Adrenal gland (tissue), 12 donors: ENCODE measurements around the gene ENGASE. TPM values are rescaled to one million over a fixed set of nuclear protein-coding genes. Genes with fewer than 3 reads are reported as not detected.

ENCODE experiments used
- DNase-seq, 7 donors: peaks; one replicate each; pipeline ENCODE4 v3.0.0-alpha.2; 2019 to 2020
- H3K27ac ChIP-seq, 5 donors: fragments of 200-600 bp; sonication (generic) in 4 of 5; 1 replicate in 3 of 5; 2 replicates in 2 of 5; pipeline versions ENCODE4 v1.5.1 to v1.8.0; 2016 to 2020; ENCODE audit warnings: mild to moderate bottlenecking in 1 of 5
- H3K27me3 ChIP-seq: fragments of 200-600 bp; 2 replicates; pipeline ENCODE4 v1.8.0; 2021
- H3K36me3 ChIP-seq, 2 donors: fragments of 200-600 bp; replicated peaks in 1 of 2; 1 replicate in 1 of 2; 2 replicates in 1 of 2; pipeline versions ENCODE4 v1.5.1 to v1.8.0; 2018 to 2022
- H3K4me1 ChIP-seq, 2 donors: fragments of 200-600 bp; replicated peaks in 1 of 2; 1 replicate in 1 of 2; 2 replicates in 1 of 2; pipeline versions ENCODE4 v1.5.1 to v1.8.0; 2018 to 2021
- H3K4me3 ChIP-seq, 4 donors: fragments of 200-600 bp; sonication (generic) in 3 of 4; one replicate each; pipeline ENCODE4 v1.5.1; 2016 to 2018
- H3K9me3 ChIP-seq, 3 donors: fragments of 200-600 bp; sonication (generic) in 1 of 3; replicated peaks in 1 of 3; 1 replicate in 2 of 3; 2 replicates in 1 of 3; pipeline versions ENCODE4 v1.5.1 to v1.8.0; 2016 to 2021
- CTCF ChIP-seq, 6 experiments: fragments of 450-650 bp in 4 of 6; fragments of 200-600 bp in 2 of 6; sonication (generic) in 1 of 6; IDR thresholded peaks; 1 replicate in 5 of 6; 2 replicates in 1 of 6; pipeline versions ENCODE4 v1.5.1 to v1.8.0; 2016 to 2021; ENCODE audit warnings: antibody characterized with exemption in 6 of 6, mild to moderate bottlenecking in 2 of 6, moderate library complexity in 1 of 6
- POLR2A ChIP-seq, 2 donors: fragments of 450-650 bp; IDR thresholded peaks; one replicate each; pipeline ENCODE4 v1.6.1; 2017; ENCODE audit warnings: antibody characterized with exemption in 2 of 2, mild to moderate bottlenecking in 2 of 2, moderate library complexity in 1 of 2
- WGBS, 4 donors: extraction: QIAGEN DNeasy Blood & Tissue Kit in 2 of 4; methylation state at CpG; one replicate each; pipeline versions ENCODE4 v1.1.5 to v1.1.7; 2013 to 2017; 5-methylcytosine and 5-hydroxymethylcytosine counted together
- intact Hi-C, 2 donors: fragments of 100-400 bp; cut with DNase I; formaldehyde crosslinking; loops; one replicate each; pipeline versions ENCODE4 v1.14.1 to v1.15.0; 2022 to 2023
- polyA plus RNA-seq, 3 donors: library from polyadenylated mRNA; stranded (reverse); fragments of 200-250 nt in 2 of 3; fragments of 350-450 nt in 1 of 3; fragmentation: Illumina TruSeq in 1 of 3; extraction: RNeasy Lipid Tissue Mini Kit (QIAGEN cat#74804) in 1 of 3; gene quantifications; one replicate each; pipeline ENCODE4 v1.2.3, GENCODE V29; 2013 to 2014
- total RNA-seq, 9 donors: library from RNA; depleted of rRNA in 4 of 9; stranded (reverse); fragments of >200 nt in 4 of 9; fragments of 120-200 nt in 1 of 9; fragmentation: NEBNext Ultra II Directional in 1 of 9; extraction: Animal tissue kit (Norgen Biotek cat#: 25700) in 1 of 9; gene quantifications; one replicate each; pipeline versions ENCODE4 v1.1.0 to v1.2.4, GENCODE V29; 2013 to 2023
- donor health status: healthy with polysubstance abuse.
- donor health status: Bipolar disorder and iron deficiency.
- donor health status: DM: yes; HTN: yes; CAD: no.
- donor health status: DM: no; HTN: no; CAD: no.
- donor health status: DM: no; HTN: no; CAD: no.
- donor health status: DM: yes; HTN: yes; CAD: no.

ENGASE gene
- total and polyA plus RNA-seq, 12 donors = 4.4 to 155 (median 31.1) TPM

- Histone ChIP-seq H3K4me1 (peaks cover 3 to 14% of the 10 kb centered on the region in 2 donors), H3K4me3 (no peak overlapping the region), H3K27ac (no peak overlapping the region), H3K9me3 (no peaks in the 10 kb centered on the region), H3K27me3 (no peaks in the 10 kb centered on the region), H3K36me3 (peaks cover 0 to 10% of the 10 kb centered on the region in 2 donors)
- no peak for DNase-seq
- TF ChIP-seq POLR2A (IDR thresholded peaks at IDR 0.05) (no peak), CTCF (IDR thresholded peaks at IDR 0.05) (no peak)
- 81 to 90% (median 87%) methylated on average over 7 to 10 of the region's 10 CpGs for WGBS, 4 donors
- intact Hi-C loops = loop anchor here in 1 of 2 donors (5.0 kb wide), 1 partner anchor 51 kb away; no protein-coding TSS in a partner anchor
These were observed 31.3 kb upstream of the ENGASE start for GRCh38 chr17:79043191-79043930.

GRCh38 chr17:79043931-79044320 lies 30.7 kb upstream of the ENGASE start:
- intact Hi-C loops = loop anchor here in 1 of 2 donors (5.0 kb wide), 1 partner anchor 52 kb away; no protein-coding TSS in a partner anchor
- no peak overlapping the region for H3K4me3 ChIP-seq
- DNase-seq = peak in 1 of 7 donors; percentile 29
- no peak overlapping the region for H3K27ac ChIP-seq
- H3K4me1 ChIP-seq = peaks cover 3 to 8% of the 10 kb centered on the region in 2 donors
- 71 to 86% (median 75%) methylated on average over 6 to 12 of the region's 12 CpGs for WGBS, 4 donors
- H3K36me3 ChIP-seq = peaks cover 0 to 16% of the 10 kb centered on the region in 2 donors
- no peaks in the 10 kb centered on the region for H3K27me3 ChIP-seq
- no peaks in the 10 kb centered on the region for H3K9me3 ChIP-seq
- no peak for TF ChIP-seq CTCF (IDR thresholded peaks at IDR 0.05)
- TF ChIP-seq POLR2A (IDR thresholded peaks at IDR 0.05) = no peak

- Histone ChIP-seq H3K4me1 (peaks cover 3 to 6% of the 10 kb centered on the region in 2 donors), H3K27me3 (no peaks in the 10 kb centered on the region), H3K9me3 (no peaks in the 10 kb centered on the region), H3K4me3 (no peak overlapping the region), H3K27ac (no peak overlapping the region), H3K36me3 (peaks cover 0 to 17% of the 10 kb centered on the region in 2 donors)
- no peak for TF ChIP-seq POLR2A (IDR thresholded peaks at IDR 0.05)
- no peak for TF ChIP-seq CTCF (IDR thresholded peaks at IDR 0.05)
- no peak for DNase-seq
- WGBS, 4 donors = 76 to 84% (median 81%) methylated on average over 11 of the region's 11 CpGs
- intact Hi-C loops = loop anchor here in 1 of 2 donors (5.0 kb wide), 1 partner anchor 52 kb away; no protein-coding TSS in a partner anchor
These were observed 30.2 kb upstream of the ENGASE start for GRCh38 chr17:79044462-79044861.

GRCh38 chr17:79045001-79045729 lies 29.5 kb upstream of the ENGASE start:
- WGBS, 4 donors = 78 to 80% (median 79%) methylated on average over 15 of the region's 15 CpGs
- peaks cover 3 to 6% of the 10 kb centered on the region in 2 donors for H3K4me1 ChIP-seq
- no peak for DNase-seq

More at GRCh38 chr17:79045001-79045729, 29.5 kb upstream of the ENGASE start:
- intact Hi-C loops = loop anchor here in 1 of 2 donors (5.0 kb wide), 1 partner anchor 37 kb away; no protein-coding TSS in a partner anchor
- TF ChIP-seq POLR2A (IDR thresholded peaks at IDR 0.05) = no peak
- no peak for TF ChIP-seq CTCF (IDR thresholded peaks at IDR 0.05)
- H3K9me3 ChIP-seq = no peaks in the 10 kb centered on the region
- H3K27me3 ChIP-seq = no peaks in the 10 kb centered on the region
- H3K4me3 ChIP-seq = no peak overlapping the region
- no peak overlapping the region for H3K27ac ChIP-seq
- peaks cover 0 to 17% of the 10 kb centered on the region in 2 donors for H3K36me3 ChIP-seq
